RCC 7860 (cell line): Measurements from ENCODE around the gene ZNF722.
"Not testable (repeated sequence)": the region's sequence is repeated elsewhere in the genome, so short reads cannot be mapped to it uniquely, and the experiment has no call there.

Source experiments
- DNase-seq: peaks from one replicate; pipeline ENCODE4 v3.0.0-alpha.2; 2015; ENCODE audit warnings: low spot score
- FAIRE-seq: peaks from 2 replicates; lab custom pipeline; 2012; peaks lifted over from hg19 to GRCh38; lab: Jason Lieb, UNC

Gene ZNF722

GRCh38 chr7:63998549-63998948, at the start of gene ZNF722:
ZNF722 (plus strand) TSS chr7:63998849; CDS start chr7:63998962, 113 bp downstream.
- no peak for DNase-seq
- no peak for FAIRE-seq

GRCh38 chr7:63953181-63953580, 45.5 kb upstream of the ZNF722 start:
- DNase-seq (no peak), FAIRE-seq (no peak)

DNA sequence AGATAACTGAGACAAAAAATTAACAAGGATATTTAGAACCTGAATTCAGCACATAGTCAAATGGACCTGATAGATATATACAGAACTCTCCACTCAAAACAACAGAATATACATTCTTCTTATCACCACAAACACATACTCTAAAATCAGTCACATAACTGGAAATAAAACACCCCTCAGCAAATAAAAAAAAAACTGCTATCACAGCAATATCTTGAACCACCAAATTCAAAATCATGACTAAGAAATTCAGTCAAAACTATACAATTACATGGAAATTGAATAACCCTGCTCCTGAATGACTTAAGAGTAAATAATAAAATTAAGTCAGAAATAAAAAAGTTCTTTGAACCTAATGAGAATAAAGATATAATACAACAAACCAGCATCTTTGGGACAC, 30.0 kb upstream of the ZNF722 start:
- DNase-seq (no peak), FAIRE-seq (no peak)

DNA sequence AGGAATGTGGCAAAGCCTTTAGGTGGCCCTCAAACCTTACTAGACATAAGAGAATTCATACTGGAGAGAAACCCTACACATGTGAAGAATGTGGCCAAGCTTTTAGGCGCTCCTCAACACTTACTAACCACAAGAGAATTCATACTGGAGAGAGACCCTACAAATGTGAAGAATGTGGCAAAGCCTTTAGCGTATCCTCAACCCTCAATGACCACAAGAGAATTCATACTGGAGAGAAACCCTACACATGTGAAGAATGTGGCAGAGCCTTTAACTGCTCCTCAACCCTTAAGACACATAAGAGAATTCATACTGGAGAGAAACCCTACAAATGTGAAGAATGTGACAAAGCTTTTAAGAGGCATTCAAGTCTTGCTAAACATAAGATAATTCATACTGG, 16.8 kb downstream of the ZNF722 start:
- FAIRE-seq, DNase-seq: not testable (repeated sequence)

GRCh38 chr7:64035388-64035787, 36.7 kb downstream of the ZNF722 start:
- FAIRE-seq, result no peak
- no peak for DNase-seq

GRCh38 chr7:64037095-64037494, 38.4 kb downstream of the ZNF722 start:
- no peak for FAIRE-seq
- DNase-seq, result no peak

DNA sequence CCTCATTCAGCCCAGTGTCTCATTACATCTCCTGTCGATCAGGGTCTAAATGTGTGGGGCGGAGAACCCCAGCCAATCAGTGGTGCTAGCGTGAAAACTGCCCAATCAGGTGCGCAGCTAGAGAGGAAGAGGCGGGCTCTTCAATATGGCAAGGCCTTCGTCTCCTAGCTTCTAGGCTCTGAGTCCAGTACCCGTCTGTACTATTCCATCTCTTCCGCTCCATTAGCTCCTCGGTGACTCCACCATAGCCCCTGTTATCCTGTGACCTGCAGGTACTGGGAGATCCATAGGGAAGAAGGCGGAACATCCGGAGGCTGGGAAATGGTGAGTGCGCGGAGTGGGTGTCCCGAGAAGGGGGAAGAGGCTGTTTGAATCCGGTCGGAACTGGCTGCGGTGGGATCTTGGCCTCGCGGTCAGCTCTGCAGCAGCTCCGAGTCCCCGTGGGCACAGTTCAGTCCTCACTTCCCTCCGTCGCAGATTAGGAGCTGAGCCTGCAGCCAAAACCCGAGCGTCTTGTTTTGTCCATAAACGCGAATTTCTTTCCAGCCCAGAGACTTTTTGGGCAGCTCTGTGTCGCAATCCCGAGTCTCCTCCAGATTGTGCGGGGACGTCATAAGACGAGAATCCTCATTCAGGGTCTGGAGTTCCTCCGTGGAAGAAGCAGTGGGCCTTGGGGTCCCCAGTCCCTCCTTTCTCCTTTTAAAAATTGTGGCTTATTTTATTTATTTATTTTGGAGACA, 46.8 kb downstream of the ZNF722 start, which contains the start of gene ZNF727:
Gene ZNF727 (plus strand): TSS at position 134 of the 740 bp plus-strand sequence. CDS start 188 bp downstream, at position 322.
- FAIRE-seq, result no peak
- no peak for DNase-seq

- FAIRE-seq (no peak), DNase-seq (no peak)
These were observed 47.4 kb downstream of the ZNF722 start for GRCh38 chr7:64046041-64046389.
